GM12864 (cell line): ENCODE measurements around the gene FYTTD1.

ENCODE experiments used
- DNase-seq: peaks from one replicate; pipeline ENCODE4 v3.0.0-alpha.2; 2011; ENCODE audit warnings: low read depth
- H3K4me3 ChIP-seq: 2 replicates; pipeline ENCODE4 v1.5.1; 2011; ENCODE audit warnings: mild to moderate bottlenecking, low read depth, low read length, control low read depth
- CTCF ChIP-seq: IDR thresholded peaks from 2 replicates; pipeline ENCODE4 v1.5.1; 2011; ENCODE audit warnings: low read depth, mild to moderate bottlenecking, moderate library complexity, low read length, control low read depth, inconsistent platforms; ENCODE audit errors: missing control alignments

FYTTD1 gene

GRCh38 chr3:197752107-197752506, 2.4 kb downstream of the FYTTD1 start:
- H3K4me3 ChIP-seq = peak overlapping the region; percentile 80
- DNase-seq = no peak
- TF ChIP-seq CTCF = no peak

GRCh38 chr3:197753263-197753662, 3.6 kb downstream of the FYTTD1 start:
- peak overlapping the region; percentile 22; the same call in 1 of the 2 replicates for H3K4me3 ChIP-seq
- TF ChIP-seq CTCF = peak; percentile 33
- DNase-seq = no peak

- H3K4me3 ChIP-seq = no peak overlapping the region
- no peak for TF ChIP-seq CTCF
- DNase-seq = no peak
These were observed 7.0 kb downstream of the FYTTD1 start for GRCh38 chr3:197756704-197757103.

- H3K4me3 ChIP-seq = no peak overlapping the region
- no peak for DNase-seq
- TF ChIP-seq CTCF = no peak
These were observed 8.8 kb downstream of the FYTTD1 start for GRCh38 chr3:197758512-197758911.

GRCh38 chr3:197761784-197762183, 12.1 kb downstream of the FYTTD1 start:
- no peak overlapping the region for H3K4me3 ChIP-seq
- DNase-seq = no peak
- TF ChIP-seq CTCF = no peak

- TF ChIP-seq CTCF = no peak
- no peak overlapping the region for H3K4me3 ChIP-seq
- no peak for DNase-seq
These were observed 25.6 kb downstream of the FYTTD1 start for GRCh38 chr3:197775317-197775716.

GRCh38 chr3:197782230-197782629, 32.5 kb downstream of the FYTTD1 start:
- TF ChIP-seq CTCF = no peak
- no peak for DNase-seq
- H3K4me3 ChIP-seq = no peak overlapping the region; the same call in 1 of the 2 replicates
